ENCODE measurements around the gene CDC25B.

CDC25B gene

DNA sequence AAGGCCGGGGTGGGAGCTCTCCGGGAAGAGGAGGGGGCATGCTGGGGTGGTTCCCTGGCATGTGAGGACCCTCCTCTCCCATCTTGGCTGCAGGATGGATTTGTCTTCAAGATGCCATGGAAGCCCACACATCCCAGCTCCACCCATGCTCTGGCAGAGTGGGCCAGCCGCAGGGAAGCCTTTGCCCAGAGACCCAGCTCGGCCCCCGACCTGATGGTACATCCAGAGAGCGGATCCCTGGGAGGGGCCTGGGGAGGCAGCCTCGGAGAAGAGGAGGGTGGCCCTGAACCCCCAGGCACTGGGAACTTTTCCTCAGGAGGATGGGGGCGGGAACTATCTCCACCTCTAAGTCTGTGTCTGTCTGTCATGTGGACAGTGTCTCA is 4.8 kb downstream of the CDC25B start:
- DNase-seq (ENCODE audit: insufficient read length) (no peak), FAIRE-seq (no peak)
- TF ChIP-seq POLR2AphosphoS5 (IDR thresholded peaks at IDR 0.05; ENCODE audit: low read depth, low read length) (no peak), TAF1 (IDR thresholded peaks at IDR 0.05; ENCODE audit: borderline replicate concordance, low read depth, low read length) (no peak), POLR2A (IDR thresholded peaks at IDR 0.05; ENCODE audit: low read depth, low read length) (no peak)

DNA sequence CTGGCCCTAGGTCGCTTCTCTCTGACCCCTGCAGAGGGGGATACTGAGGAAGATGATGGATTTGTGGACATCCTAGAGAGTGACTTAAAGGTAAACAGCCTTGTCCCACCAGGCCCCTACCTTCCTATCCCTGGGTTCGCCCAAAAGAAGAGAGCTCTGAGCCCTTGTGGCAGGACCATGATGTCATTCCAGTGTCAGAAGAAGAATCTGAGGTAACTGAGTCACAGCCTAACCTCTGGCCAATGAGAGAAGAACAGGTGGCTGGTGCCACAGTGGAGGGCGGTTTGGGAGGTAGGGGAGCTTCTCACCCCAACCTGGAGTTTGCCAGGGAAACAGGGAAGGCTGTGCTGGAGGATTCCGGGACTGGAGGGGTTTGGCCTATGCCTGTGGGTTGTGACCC is 5.2 kb downstream of the CDC25B start:
- FAIRE-seq (no peak), DNase-seq (ENCODE audit: insufficient read length) (no peak)
- TF ChIP-seq POLR2A (IDR thresholded peaks at IDR 0.05; ENCODE audit: low read depth, low read length) (no peak), TAF1 (IDR thresholded peaks at IDR 0.05; ENCODE audit: borderline replicate concordance, low read depth, low read length) (no peak), POLR2AphosphoS5 (IDR thresholded peaks at IDR 0.05; ENCODE audit: low read depth, low read length) (no peak)

DNA sequence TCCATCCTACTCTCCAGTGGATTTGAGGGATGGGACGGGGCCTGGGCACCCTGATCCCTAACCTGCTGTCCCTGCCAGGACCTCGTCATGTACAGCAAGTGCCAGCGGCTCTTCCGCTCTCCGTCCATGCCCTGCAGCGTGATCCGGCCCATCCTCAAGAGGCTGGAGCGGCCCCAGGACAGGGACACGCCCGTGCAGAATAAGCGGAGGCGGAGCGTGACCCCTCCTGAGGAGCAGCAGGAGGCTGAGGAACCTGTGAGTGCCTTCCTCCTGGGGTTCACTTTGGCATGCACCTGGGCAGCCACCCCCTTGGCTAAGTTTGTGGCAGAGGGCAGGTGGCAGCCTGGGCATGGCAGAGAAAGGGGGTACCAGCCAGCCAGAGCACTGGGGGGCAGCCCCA is 5.7 kb downstream of the CDC25B start:
- DNase-seq (ENCODE audit: insufficient read length) (no peak), FAIRE-seq (no peak)
- TF ChIP-seq POLR2AphosphoS5 (IDR thresholded peaks at IDR 0.05; ENCODE audit: low read depth, low read length): no peak
- no peak for TF ChIP-seq POLR2A (IDR thresholded peaks at IDR 0.05; ENCODE audit: low read depth, low read length)
- TF ChIP-seq TAF1 (IDR thresholded peaks at IDR 0.05; ENCODE audit: borderline replicate concordance, low read depth, low read length): no peak

DNA sequence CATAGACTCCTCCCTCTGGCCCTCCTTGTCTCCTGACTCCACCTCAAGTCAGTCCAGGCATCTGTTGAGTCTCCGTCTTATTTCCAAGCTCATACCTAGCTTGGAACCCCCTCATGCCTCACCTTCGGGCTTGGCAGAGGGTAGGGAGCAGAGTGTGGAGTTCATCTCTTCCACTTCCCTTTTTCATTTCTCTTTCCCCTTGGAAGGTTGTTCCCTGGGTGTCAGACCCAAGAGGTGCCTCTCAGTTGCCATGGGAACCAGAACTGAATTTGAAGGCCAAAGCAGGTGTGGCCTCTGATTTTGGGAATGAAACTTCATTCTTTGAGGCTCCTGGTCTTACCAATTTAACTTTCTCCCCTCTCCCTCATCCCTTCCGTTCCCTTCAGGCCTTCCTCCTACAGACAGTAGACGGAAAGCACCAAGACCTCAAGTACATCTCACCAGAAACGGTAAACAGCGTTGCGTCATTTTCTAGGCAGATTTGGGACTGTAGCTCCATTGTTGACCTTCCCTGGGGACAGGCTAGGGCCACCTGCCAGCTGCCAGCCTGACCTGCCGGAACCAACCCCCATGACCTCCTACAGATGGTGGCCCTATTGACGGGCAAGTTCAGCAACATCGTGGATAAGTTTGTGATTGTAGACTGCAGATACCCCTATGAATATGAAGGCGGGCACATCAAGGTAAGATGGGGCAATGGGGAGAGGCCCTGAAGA is 6.6 kb downstream of the CDC25B start:
- DNase-seq (ENCODE audit: insufficient read length) (no peak), FAIRE-seq (no peak)

DNA sequence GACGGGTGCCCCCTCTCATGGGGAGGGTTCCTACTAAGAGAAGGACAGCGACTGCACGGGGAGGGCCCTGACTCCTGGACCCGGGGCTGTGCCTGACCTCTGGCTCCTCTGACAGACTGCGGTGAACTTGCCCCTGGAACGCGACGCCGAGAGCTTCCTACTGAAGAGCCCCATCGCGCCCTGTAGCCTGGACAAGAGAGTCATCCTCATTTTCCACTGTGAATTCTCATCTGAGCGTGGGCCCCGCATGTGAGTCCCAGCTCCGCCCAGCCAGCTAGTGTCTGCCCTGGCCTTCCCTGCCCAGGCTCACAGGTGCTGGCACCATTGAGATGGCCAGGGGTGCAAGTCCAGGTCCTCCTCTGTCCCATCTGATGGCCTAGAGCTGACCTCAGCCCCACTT is 7.2 kb downstream of the CDC25B start:
- DNase-seq (ENCODE audit: insufficient read length) (no peak), FAIRE-seq (no peak)
- TF ChIP-seq TAF1 (IDR thresholded peaks at IDR 0.05; ENCODE audit: borderline replicate concordance, low read depth, low read length): no peak
- TF ChIP-seq POLR2A (IDR thresholded peaks at IDR 0.05; ENCODE audit: low read depth, low read length): no peak
- no peak for TF ChIP-seq POLR2AphosphoS5 (IDR thresholded peaks at IDR 0.05; ENCODE audit: low read depth, low read length)

More for the DNA sequence above, 6.6 kb downstream of the CDC25B start:
- no peak for TF ChIP-seq POLR2A (IDR thresholded peaks at IDR 0.05; ENCODE audit: low read depth, low read length)
- TF ChIP-seq POLR2AphosphoS5 (IDR thresholded peaks at IDR 0.05; ENCODE audit: low read depth, low read length): no peak
- TF ChIP-seq TAF1 (IDR thresholded peaks at IDR 0.05; ENCODE audit: borderline replicate concordance, low read depth, low read length): no peak

DNA sequence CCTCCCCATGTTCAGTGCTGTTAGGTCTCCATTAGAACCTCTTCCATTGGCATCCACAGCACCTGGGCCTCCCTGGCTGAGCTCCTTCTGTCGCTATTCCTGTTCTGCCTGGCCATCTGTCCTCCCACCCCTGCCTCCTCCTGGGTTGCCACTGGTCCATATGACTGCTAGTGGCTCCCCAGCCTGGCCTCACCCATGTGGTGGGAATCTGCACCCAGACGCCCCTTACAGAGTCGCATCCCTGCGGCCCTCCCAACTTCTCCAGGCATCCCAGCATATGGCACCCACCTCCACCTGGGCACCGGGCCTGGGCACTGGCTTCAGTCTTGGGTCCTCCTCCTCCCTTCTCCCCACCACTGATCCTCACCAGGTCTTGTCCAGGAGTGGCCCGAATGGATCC is 7.7 kb downstream of the CDC25B start:
- FAIRE-seq (no peak), DNase-seq (ENCODE audit: insufficient read length) (no peak)
- TF ChIP-seq POLR2AphosphoS5 (IDR thresholded peaks at IDR 0.05; ENCODE audit: low read depth, low read length): no peak
- no peak for TF ChIP-seq POLR2A (IDR thresholded peaks at IDR 0.05; ENCODE audit: low read depth, low read length)
- no peak for TF ChIP-seq TAF1 (IDR thresholded peaks at IDR 0.05; ENCODE audit: borderline replicate concordance, low read depth, low read length)

DNA sequence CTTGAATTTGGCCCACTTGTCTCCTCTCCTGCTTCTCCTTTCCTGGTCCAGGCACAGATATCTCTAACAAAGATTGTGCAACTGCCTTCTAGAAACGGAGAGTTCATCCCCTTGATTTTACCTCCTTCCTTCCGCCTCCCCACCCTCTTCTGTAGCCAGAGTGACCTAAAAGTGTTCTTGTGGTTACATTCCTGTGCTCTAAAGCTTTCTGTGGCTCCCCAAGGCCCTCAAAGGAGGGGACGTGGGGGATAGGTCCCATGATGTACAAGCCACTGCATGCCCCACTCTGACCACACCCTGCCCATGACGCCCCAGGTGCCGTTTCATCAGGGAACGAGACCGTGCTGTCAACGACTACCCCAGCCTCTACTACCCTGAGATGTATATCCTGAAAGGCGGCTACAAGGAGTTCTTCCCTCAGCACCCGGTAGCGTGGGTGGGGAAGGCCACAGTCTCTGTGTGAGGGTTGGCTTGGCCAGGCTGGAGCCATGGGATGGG is 8.2 kb downstream of the CDC25B start:
- TF ChIP-seq POLR2AphosphoS5 (IDR thresholded peaks at IDR 0.05; ENCODE audit: low read depth, low read length): no peak
- no peak for TF ChIP-seq TAF1 (IDR thresholded peaks at IDR 0.05; ENCODE audit: borderline replicate concordance, low read depth, low read length)
- no peak for TF ChIP-seq POLR2A (IDR thresholded peaks at IDR 0.05; ENCODE audit: low read depth, low read length)
- DNase-seq (ENCODE audit: insufficient read length): no peak
- FAIRE-seq: no peak

DNA sequence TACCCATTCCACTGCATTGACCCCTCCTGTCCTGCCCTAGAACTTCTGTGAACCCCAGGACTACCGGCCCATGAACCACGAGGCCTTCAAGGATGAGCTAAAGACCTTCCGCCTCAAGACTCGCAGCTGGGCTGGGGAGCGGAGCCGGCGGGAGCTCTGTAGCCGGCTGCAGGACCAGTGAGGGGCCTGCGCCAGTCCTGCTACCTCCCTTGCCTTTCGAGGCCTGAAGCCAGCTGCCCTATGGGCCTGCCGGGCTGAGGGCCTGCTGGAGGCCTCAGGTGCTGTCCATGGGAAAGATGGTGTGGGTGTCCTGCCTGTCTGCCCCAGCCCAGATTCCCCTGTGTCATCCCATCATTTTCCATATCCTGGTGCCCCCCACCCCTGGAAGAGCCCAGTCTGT is 8.7 kb downstream of the CDC25B start:
- DNase-seq (ENCODE audit: insufficient read length) (no peak), FAIRE-seq (no peak)
- TF ChIP-seq TAF1 (IDR thresholded peaks at IDR 0.05; ENCODE audit: borderline replicate concordance, low read depth, low read length): no peak
- no peak for TF ChIP-seq POLR2AphosphoS5 (IDR thresholded peaks at IDR 0.05; ENCODE audit: low read depth, low read length)
- no peak for TF ChIP-seq POLR2A (IDR thresholded peaks at IDR 0.05; ENCODE audit: low read depth, low read length)

DNA sequence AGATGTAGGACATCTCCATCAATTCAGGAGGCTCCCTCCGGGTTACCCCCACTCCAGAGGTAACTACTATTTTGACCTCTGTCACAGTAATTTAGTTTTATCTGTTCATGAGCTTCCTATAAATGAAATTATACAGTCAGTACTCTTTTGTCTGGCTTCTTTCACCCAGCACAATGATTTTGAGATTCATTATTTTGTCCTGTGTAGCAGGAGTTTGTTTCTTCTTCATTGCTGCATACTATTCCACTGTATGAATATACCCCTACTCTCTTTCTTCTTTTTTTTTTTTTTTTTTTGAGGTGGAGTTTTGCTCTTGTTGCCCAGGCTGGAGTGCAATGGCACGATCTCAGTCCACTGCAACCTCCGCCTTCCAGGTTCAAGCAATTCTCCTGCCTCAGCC is 12.4 kb downstream of the CDC25B start:
- no peak for TF ChIP-seq POLR2AphosphoS5 (IDR thresholded peaks at IDR 0.05; ENCODE audit: low read depth, low read length)
- DNase-seq (ENCODE audit: insufficient read length): no peak
- no peak for FAIRE-seq

DNA sequence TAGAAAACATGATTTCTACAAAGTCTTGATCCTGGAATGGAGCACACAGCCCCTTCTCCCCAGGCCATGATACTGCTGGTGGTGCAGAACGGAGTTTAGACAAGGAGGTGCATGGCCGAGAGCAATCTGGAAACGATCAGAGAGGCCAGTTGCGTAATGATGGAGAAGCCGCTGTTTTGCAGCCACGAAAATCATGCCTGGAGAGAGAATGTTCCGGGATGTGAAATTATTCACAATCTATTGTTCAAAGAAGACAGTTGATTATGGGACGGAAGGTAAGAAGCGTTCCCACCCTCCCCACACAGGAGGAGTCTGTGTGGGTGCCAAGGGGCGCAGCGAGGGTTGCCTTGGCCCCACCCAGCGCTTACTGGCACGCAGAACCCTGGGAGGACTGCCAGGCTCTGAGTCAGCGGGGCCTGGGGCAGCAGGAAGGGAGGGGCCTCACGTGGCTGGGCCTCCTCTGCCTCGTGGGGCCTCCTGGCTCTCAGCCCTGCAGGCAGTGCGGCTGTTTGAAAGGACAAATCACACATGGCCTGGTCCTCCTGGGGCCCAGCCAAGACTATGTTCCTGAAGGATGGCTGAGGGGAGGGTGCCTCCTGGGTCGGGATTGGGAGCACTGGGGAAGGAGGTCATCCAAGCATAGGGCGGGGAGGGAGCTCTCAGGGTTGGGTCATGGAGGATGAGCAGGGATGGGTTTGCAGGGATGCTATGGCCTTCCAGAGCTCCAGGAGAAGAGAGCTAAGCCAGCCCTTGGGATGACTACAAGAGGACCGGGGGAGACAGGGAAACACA is 15.6 kb downstream of the CDC25B start:
- FAIRE-seq (no peak), DNase-seq (ENCODE audit: insufficient read length) (no peak)
- TF ChIP-seq POLR2AphosphoS5 (IDR thresholded peaks at IDR 0.05; ENCODE audit: low read depth, low read length) (no peak), TAF1 (IDR thresholded peaks at IDR 0.05; ENCODE audit: borderline replicate concordance, low read depth, low read length) (no peak), POLR2A (IDR thresholded peaks at IDR 0.05; ENCODE audit: low read depth, low read length) (no peak)

DNA sequence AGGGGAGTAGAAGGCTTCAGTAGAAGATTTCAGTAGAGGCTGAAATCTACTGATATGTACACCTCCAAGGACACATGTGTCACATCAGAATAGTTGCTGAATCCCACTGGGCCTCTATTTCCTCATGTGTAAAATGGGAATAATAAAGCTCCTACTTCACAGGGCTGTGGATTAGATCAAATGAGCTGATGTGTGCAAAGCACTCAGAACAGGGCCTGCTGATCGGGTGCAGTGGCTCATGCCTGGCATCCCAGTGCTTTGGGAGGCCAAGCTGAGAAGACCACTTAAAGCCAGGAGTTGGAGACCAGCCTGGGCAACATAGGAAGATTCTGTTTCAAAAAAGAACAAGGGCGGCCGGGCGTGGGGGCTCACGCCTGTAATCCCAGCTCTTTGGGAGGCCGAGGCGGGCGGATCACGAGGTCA is 16.2 kb downstream of the CDC25B start:
- no peak for DNase-seq (ENCODE audit: insufficient read length)
- FAIRE-seq: no peak
- TF ChIP-seq POLR2A (IDR thresholded peaks at IDR 0.05; ENCODE audit: low read depth, low read length) (no peak), TAF1 (IDR thresholded peaks at IDR 0.05; ENCODE audit: borderline replicate concordance, low read depth, low read length) (no peak), POLR2AphosphoS5 (IDR thresholded peaks at IDR 0.05; ENCODE audit: low read depth, low read length) (no peak)
